GM12872 (cell line): ENCODE data around the gene PTPRM.

ENCODE experiments used
- CTCF ChIP-seq: IDR thresholded peaks from 3 replicates; pipeline ENCODE4 v1.5.1; 2011; ENCODE audit warnings: low read depth, mild to moderate bottlenecking, low read length, moderate library complexity; ENCODE audit not compliant: insufficient read depth

The PTPRM gene

GRCh38 chr18:8190980-8191379, 623.9 kb downstream of the PTPRM start:
- TF ChIP-seq CTCF: no peak

- TF ChIP-seq CTCF: no peak
Observed at GRCh38 chr18:8194431-8194830, 627.3 kb downstream of the PTPRM start.

- TF ChIP-seq CTCF: no peak
Observed at GRCh38 chr18:8196238-8196637, 629.1 kb downstream of the PTPRM start.

- TF ChIP-seq CTCF: no peak
Observed at GRCh38 chr18:8197499-8197898, 630.4 kb downstream of the PTPRM start.

- TF ChIP-seq CTCF: no peak
Observed at GRCh38 chr18:8207996-8208395, 640.9 kb downstream of the PTPRM start.

- no peak for TF ChIP-seq CTCF
Observed at GRCh38 chr18:8208716-8209115, 641.6 kb downstream of the PTPRM start.

GRCh38 chr18:8212896-8213780, 646.0 kb downstream of the PTPRM start:
- no peak for TF ChIP-seq CTCF
